Stomach smooth muscle (tissue), 2 donors: Measurements from ENCODE around the gene RHOA.

Experiments
- H3K27ac ChIP-seq: one replicate; pipeline ENCODE4 v1.7.0; 2013; ENCODE audit warnings: mild to moderate bottlenecking, low read length, inconsistent platforms
- H3K27me3 ChIP-seq, 2 donors: one replicate each; pipeline ENCODE4 v1.7.0; 2013; ENCODE audit warnings: low read length in 2 of 2; ENCODE audit not compliant: insufficient read depth in 2 of 2, control insufficient read depth in 1 of 2
- H3K36me3 ChIP-seq, 2 donors: one replicate each; pipeline ENCODE4 v1.7.0; 2013; ENCODE audit warnings: low read length in 2 of 2; ENCODE audit not compliant: control insufficient read depth in 2 of 2, insufficient read depth in 2 of 2
- H3K4me1 ChIP-seq: one replicate; pipeline ENCODE4 v1.7.0; 2013; ENCODE audit warnings: low read length; ENCODE audit not compliant: control insufficient read depth, insufficient read depth
- H3K4me3 ChIP-seq, 2 donors: one replicate each; pipeline ENCODE4 v1.7.0; 2013; ENCODE audit warnings: low read length in 2 of 2
- H3K9ac ChIP-seq, 2 donors: one replicate each; pipeline ENCODE4 v1.7.0; 2013; ENCODE audit warnings: low read length in 2 of 2, mild to moderate bottlenecking in 1 of 2
- H3K9me3 ChIP-seq, 2 donors: one replicate each; pipeline ENCODE4 v1.7.0; 2013; ENCODE audit warnings: low read length in 2 of 2; ENCODE audit not compliant: control insufficient read depth in 2 of 2
- donor health status: healthy.
- donor health status: Pancreatic carcinoma.

Gene RHOA

GRCh38 chr3:49427586-49427985 is 15.8 kb upstream of the RHOA start:
- no peak overlapping the region for H3K4me3 ChIP-seq
- H3K36me3 ChIP-seq, result peaks cover 15 to 19% of the 10 kb centered on the region in 2 donors
- no peaks in the 10 kb centered on the region for H3K27me3 ChIP-seq
- H3K4me1 ChIP-seq, result peaks cover 17% of the 10 kb centered on the region
- H3K9me3 ChIP-seq, result no peaks in the 10 kb centered on the region
- H3K9ac ChIP-seq, result no peak overlapping the region
- H3K27ac ChIP-seq, result no peak overlapping the region

GRCh38 chr3:49424816-49425215 is 13.0 kb upstream of the RHOA start:
- peaks cover 32% of the 10 kb centered on the region for H3K4me1 ChIP-seq
- H3K36me3 ChIP-seq, result peaks cover 15 to 22% of the 10 kb centered on the region in 2 donors
- no peak overlapping the region for H3K9ac ChIP-seq
- H3K27ac ChIP-seq, result no peak overlapping the region
- no peaks in the 10 kb centered on the region for H3K27me3 ChIP-seq
- H3K4me3 ChIP-seq, result no peak overlapping the region
- H3K9me3 ChIP-seq, result no peaks in the 10 kb centered on the region

GRCh38 chr3:49422379-49423248 is 10.8 kb upstream of the RHOA start, which contains the start of gene AMT:
AMT (minus strand) TSS chr3:49422473; CDS start chr3:49422450, 23 bp downstream.
- peak within 1 kb of the TSS; percentile 20 to 64 for H3K9ac ChIP-seq
- H3K36me3 ChIP-seq, result peaks cover 15 to 26% of the 10 kb centered on the region in 2 donors
- no peaks in the 10 kb centered on the region for H3K9me3 ChIP-seq
- no peaks in the 10 kb centered on the region for H3K27me3 ChIP-seq
- H3K4me1 ChIP-seq, result peaks cover 24% of the 10 kb centered on the region
- peak within 1 kb of the TSS; percentile 65 to 71 for H3K4me3 ChIP-seq
- peak within 1 kb of the TSS; percentile 55 for H3K27ac ChIP-seq

GRCh38 chr3:49421890-49422378 is 10.2 kb upstream of the RHOA start:
- peak overlapping the region; percentile 65 to 71 for H3K4me3 ChIP-seq
- peaks cover 15 to 33% of the 10 kb centered on the region in 2 donors for H3K36me3 ChIP-seq
- H3K4me1 ChIP-seq, result peaks cover 24% of the 10 kb centered on the region
- no peaks in the 10 kb centered on the region for H3K27me3 ChIP-seq
- no peaks in the 10 kb centered on the region for H3K9me3 ChIP-seq
- peak overlapping the region; percentile 20 to 64 for H3K9ac ChIP-seq
- H3K27ac ChIP-seq, result peak overlapping the region; percentile 55

GRCh38 chr3:49417516-49418120 is 5.8 kb upstream of the RHOA start:
- Histone ChIP-seq H3K27me3 (no peaks in the 10 kb centered on the region), H3K4me1 (peaks cover 39% of the 10 kb centered on the region), H3K9me3 (no peaks in the 10 kb centered on the region), H3K4me3 (no peak overlapping the region), H3K9ac (no peak overlapping the region), H3K36me3 (peaks cover 7 to 25% of the 10 kb centered on the region in 2 donors), H3K27ac (no peak overlapping the region)

DNA sequence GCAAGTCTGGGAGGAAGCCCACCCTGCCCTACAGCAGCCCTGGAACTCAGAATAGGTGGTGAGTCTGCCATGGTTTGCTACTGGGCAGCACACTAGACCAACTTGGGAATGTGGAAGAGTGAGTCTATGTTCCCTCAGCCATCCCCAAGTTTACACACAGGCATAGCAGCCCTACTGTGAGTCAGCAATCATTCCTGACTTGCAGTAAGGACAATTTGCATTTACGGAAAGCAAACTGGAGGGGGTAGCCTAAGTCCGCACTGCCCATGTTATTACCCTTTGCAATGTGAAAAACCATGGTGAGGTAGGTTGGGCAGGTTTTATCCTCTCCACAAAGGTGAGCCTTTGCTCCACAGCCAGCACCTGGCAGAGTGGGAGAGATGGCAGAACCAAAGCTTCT is 5.1 kb upstream of the RHOA start:
- Histone ChIP-seq H3K9ac (no peak overlapping the region), H3K4me3 (no peak overlapping the region), H3K9me3 (no peaks in the 10 kb centered on the region), H3K27me3 (no peaks in the 10 kb centered on the region), H3K36me3 (peaks cover 7 to 25% of the 10 kb centered on the region in 2 donors), H3K27ac (no peak overlapping the region), H3K4me1 (peaks cover 34% of the 10 kb centered on the region)

- Histone ChIP-seq H3K36me3 (peaks cover 7 to 25% of the 10 kb centered on the region in 2 donors), H3K27me3 (no peaks in the 10 kb centered on the region), H3K4me1 (peaks cover 27% of the 10 kb centered on the region), H3K9me3 (no peaks in the 10 kb centered on the region), H3K9ac (no peak overlapping the region), H3K27ac (peak overlapping the region; percentile 31), H3K4me3 (no peak overlapping the region)
Measured at GRCh38 chr3:49415931-49416601, 4.3 kb upstream of the RHOA start.

GRCh38 chr3:49414753-49415152 is 3.0 kb upstream of the RHOA start:
- no peaks in the 10 kb centered on the region for H3K9me3 ChIP-seq
- H3K27ac ChIP-seq, result no peak overlapping the region
- H3K36me3 ChIP-seq, result peaks cover 7 to 23% of the 10 kb centered on the region in 2 donors
- no peak overlapping the region for H3K4me3 ChIP-seq
- peaks cover 31% of the 10 kb centered on the region for H3K4me1 ChIP-seq
- no peaks in the 10 kb centered on the region for H3K27me3 ChIP-seq
- no peak overlapping the region for H3K9ac ChIP-seq

DNA sequence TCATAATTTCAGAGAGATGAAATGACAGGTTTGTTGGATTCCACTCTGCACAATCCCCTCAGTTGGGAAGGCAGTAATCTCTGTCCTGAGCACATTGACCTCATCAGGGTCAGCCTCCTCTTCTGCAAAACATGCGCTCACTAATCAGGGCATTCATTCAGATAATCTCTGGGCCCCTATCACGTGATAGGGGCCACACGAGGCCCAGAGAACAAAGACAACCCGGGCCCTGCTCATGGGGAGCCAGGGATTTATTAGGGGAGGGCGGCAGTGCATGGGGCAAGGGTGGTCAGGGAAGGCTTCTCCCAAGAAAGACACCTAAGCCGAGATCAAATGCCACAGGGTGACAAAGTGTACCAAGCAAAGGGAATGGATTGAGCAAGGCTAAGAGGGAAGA is 1.6 kb upstream of the RHOA start:
- no peaks in the 10 kb centered on the region for H3K9me3 ChIP-seq
- H3K27ac ChIP-seq, result peak overlapping the region; percentile 88
- H3K9ac ChIP-seq, result peak overlapping the region; percentile 91 to 95
- H3K27me3 ChIP-seq, result no peaks in the 10 kb centered on the region
- peaks cover 7 to 20% of the 10 kb centered on the region in 2 donors for H3K36me3 ChIP-seq
- peak overlapping the region; percentile 79 to 98 for H3K4me3 ChIP-seq
- H3K4me1 ChIP-seq, result peaks cover 34% of the 10 kb centered on the region

DNA sequence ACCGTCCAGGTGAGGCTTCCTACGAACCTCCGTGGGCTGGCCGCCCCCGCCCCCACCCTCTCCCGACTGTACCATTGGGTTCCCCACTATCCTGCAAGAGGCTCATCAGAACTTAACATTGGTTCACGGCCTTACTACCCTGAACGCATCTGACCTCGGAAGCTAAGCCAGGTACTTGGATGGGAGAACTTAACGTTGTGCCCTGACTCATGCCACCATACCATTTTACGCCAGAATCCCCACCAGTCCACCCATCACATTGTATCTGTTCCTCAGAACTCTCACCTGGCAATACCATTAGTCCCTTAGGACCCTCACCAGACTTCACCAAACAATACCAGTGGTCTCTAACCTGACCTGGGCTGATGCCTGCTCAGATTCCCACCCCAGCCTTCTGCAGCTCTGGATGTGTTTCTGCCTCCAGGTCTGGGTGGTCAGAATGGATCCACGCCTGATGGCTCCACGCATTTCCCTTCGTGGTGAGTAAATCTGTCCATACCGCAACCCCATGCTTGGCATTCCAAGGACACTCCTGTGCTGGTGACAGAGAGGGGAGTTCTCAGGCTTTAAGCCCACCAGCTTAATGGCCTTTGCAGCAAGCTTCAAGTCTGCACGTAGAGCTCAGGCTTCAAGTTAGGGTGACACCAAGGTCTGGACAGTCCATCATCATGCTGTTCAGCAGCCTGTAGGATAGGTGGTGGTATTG is 1.0 kb upstream of the RHOA start:
- Histone ChIP-seq H3K4me1 (peaks cover 34% of the 10 kb centered on the region), H3K9ac (peak overlapping the region; percentile 91 to 95), H3K9me3 (no peaks in the 10 kb centered on the region)

More for the DNA sequence above, 1.0 kb upstream of the RHOA start:
- peak overlapping the region; percentile 79 to 98 for H3K4me3 ChIP-seq
- H3K27ac ChIP-seq, result peak overlapping the region; percentile 88
- no peaks in the 10 kb centered on the region for H3K27me3 ChIP-seq
- H3K36me3 ChIP-seq, result peaks cover 7 to 20% of the 10 kb centered on the region in 2 donors
